Anterior cingulate cortex (tissue), 58 donors: ENCODE measurements around the gene RASSF9.

ENCODE experiments used
- DNase-seq, 58 donors: peaks; one replicate each; lab custom pipeline; 2025; lab: John Stamatoyannopoulos, UW

Gene RASSF9

GRCh38 chr12:85759091-85759490 is 77.1 kb downstream of the RASSF9 start:
- DNase-seq, result no peak

- no peak for DNase-seq
Measured at GRCh38 chr12:85755760-85756159, 80.4 kb downstream of the RASSF9 start.
